NB4 (cell line): ENCODE data around the gene SLC1A5.

Experiments used
- DNase-seq: peaks from one replicate; pipeline ENCODE4 v3.0.0; 2010; ENCODE audit warnings: low read depth
- H3K4me3 ChIP-seq: one replicate; pipeline ENCODE4 v1.5.1; 2011; ENCODE audit warnings: mild to moderate bottlenecking, low read depth, low read length, moderate library complexity
- CTCF ChIP-seq: IDR thresholded peaks from one replicate; pipeline ENCODE4 v1.5.1; 2012; ENCODE audit warnings: low read depth, low read length
- MYC ChIP-seq: IDR thresholded peaks from 2 replicates; pipeline ENCODE4 v1.6.1; 2011; ENCODE audit warnings: low read depth, low read length
- POLR2A ChIP-seq: IDR thresholded peaks from 2 replicates; pipeline ENCODE4 v1.6.1; 2011; ENCODE audit warnings: mild to moderate bottlenecking; ENCODE audit not compliant: insufficient read length; ENCODE audit errors: extremely low read depth
- TF ChIP-seq, protein P1 (sequence below): IDR thresholded peaks from 2 replicates; pipeline ENCODE4 v1.6.1; 2011; ENCODE audit warnings: low read depth, low read length

SLC1A5 gene

DNA sequence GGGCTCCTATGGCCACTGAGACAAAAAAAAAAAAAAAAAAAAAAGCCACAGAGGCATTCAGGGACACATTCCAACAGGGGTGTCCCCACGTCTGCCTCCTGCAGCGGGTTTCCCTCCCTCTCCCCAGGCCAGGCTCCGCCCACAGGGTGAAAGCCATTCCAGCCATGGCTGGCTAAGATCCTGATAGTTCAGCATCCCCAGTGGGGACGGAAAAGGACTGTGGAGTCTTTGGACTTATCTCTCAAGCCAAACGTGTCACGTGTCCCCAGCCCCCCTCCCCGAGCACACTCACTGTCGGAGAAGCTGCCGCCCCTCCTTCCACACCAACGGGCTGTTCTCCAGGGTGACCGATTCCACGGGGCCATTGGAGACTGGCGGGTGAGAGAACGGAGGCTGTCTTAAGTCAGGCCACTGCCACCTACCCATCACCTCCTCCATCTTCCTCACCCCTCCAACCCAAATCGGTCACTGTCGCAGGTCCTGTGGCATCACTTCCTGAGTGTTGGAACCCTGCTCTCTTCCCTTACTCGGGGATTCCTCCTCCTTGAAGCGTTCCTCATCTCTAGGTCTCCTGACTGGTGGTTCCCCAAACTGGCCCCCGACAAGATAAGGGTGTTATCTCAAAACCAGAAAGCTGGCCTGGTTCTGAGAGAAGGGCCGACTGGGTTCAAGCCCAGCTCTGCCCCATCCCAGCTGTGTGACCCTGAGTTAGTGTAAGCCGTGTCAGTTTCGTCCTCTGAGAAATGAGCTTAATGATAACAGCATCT is 51.7 kb downstream of the SLC1A5 start:
- no peak overlapping the region for H3K4me3 ChIP-seq
- no peak for DNase-seq
- TF ChIP-seq, protein P1, sequence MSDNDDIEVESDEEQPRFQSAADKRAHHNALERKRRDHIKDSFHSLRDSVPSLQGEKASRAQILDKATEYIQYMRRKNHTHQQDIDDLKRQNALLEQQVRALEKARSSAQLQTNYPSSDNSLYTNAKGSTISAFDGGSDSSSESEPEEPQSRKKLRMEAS, result no peak
- TF ChIP-seq CTCF (no peak), POLR2A (no peak), MYC (no peak)

DNA sequence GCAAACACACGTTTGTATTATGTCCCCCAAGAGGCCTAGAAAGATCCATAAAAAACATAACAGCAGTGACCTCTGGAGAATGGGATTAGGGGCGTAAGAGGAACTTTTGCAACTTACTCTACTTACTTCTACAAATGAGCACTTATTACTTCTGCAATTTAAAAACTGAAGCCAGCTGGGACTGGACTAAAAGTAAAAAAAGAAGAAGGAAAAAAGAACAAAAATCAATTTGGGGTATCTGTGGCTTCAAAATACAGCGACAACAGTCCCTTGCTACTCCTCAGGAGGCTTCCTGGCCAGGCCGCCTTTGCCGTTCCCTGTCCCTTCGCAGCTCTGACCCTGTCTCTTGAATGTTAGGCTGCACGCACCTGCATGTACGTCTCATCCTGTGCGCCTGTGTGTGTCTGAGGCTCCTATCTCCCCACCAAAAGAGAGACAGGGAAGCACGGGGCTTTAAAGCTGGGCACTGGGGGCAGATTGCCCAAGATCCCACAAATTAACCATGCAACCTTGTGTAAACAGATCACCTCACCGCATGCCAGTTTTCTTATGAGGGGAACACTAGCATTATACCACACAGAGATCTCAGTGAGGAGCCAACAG is 54.6 kb downstream of the SLC1A5 start:
- peak overlapping the region; percentile 13 for H3K4me3 ChIP-seq
- peak; percentile 95 for DNase-seq
- TF ChIP-seq POLR2A (no peak), CTCF (no peak), MYC (no peak)
- TF ChIP-seq, protein P1, result no peak

DNA sequence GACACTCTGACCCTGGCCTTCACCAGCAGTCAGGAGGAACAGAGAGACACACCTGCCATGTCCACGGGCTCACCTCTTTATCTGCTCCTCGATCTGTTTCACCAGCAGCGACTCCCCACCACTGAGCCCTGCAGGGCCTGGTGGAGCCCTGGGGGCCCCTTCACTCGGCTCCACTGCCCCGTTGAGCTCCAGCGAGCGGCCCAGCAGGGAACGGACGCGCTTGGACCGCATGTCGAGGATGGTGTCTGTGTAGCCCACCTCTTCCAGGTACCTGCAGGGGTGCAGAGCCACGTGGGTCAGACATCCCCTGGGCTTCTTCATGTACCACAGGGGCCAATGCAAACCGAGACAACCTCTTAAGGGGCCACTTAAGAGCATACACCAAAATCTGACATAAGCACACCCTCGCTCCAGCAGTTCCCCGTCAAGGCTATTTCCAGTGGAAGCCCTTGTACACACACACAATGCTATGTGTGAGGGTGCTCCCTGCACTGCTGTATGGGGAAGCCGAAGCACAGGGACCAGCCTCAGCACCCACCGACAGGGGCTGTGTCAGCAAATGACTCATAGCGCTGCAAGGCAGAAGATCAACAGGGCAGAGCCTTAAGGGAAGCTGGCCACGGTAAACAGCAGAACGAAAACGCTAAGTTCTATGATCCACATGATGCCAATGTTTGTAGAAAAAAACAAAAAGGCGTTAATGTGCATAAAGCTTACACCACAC is 55.3 kb downstream of the SLC1A5 start:
- no peak for TF ChIP-seq POLR2A
- TF ChIP-seq MYC, result no peak
- TF ChIP-seq CTCF, result peak; percentile 45
- H3K4me3 ChIP-seq, result peak overlapping the region; percentile 13
- DNase-seq, result peak; percentile 100

DNA sequence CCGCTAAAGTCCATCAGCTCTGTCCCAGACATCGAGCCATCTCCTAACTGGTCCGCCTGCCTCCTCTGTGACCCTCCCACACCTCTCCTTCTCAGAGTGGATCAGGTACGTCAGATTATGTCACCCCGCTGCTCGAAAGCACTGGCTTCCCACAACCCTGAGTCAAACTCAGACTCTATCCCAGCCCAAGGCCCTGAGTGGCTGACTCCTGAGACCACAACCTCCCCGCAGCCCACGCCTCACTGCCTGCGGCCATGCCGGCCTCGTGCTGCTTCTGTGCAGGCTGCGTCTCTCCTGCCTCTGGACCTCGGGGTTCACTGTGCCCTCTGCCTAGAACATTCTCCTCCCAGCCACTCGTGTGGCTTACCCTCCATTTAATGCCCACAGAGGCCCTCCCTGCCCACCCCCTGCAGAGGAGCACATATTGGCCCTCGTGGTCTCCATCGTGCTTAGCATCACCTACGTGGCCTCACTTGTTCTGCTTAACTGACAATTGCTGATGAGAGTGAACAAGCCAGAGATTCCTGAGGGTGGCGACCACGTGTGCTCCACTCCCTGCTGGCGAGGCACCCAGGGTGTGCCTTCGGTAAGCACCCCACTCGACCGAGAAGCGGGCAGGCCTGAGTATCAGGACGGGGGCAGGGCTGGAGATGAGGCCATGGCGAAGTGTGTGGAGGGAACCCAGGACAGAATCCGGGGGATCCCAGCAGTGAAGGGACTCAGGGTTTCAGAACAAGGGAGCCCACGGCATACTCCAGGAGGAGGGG is 56.0 kb downstream of the SLC1A5 start:
- H3K4me3 ChIP-seq, result no peak overlapping the region
- TF ChIP-seq CTCF (no peak), POLR2A (no peak), MYC (no peak)
- TF ChIP-seq, protein P1, result no peak
- DNase-seq, result peak; percentile 65

GRCh38 chr19:46731584-46731983 is 56.8 kb downstream of the SLC1A5 start:
- peak; percentile 94 for DNase-seq
- peak overlapping the region; percentile 35 for H3K4me3 ChIP-seq
- TF ChIP-seq, protein P1, result no peak
- TF ChIP-seq MYC (no peak), POLR2A (no peak), CTCF (no peak)
